GM12875 (cell line): ENCODE data around the gene NRBF2.

Source experiments
- H3K4me3 ChIP-seq: one replicate; pipeline ENCODE4 v1.5.1; 2011; ENCODE audit warnings: low read depth, low read length, control low read depth
- CTCF ChIP-seq: IDR thresholded peaks from 2 replicates; pipeline ENCODE4 v1.5.1; 2011; ENCODE audit warnings: low read depth, mild to moderate bottlenecking, control low read depth, inconsistent platforms, low read length, moderate library complexity, borderline replicate concordance; ENCODE audit not compliant: insufficient read depth

The NRBF2 gene

DNA sequence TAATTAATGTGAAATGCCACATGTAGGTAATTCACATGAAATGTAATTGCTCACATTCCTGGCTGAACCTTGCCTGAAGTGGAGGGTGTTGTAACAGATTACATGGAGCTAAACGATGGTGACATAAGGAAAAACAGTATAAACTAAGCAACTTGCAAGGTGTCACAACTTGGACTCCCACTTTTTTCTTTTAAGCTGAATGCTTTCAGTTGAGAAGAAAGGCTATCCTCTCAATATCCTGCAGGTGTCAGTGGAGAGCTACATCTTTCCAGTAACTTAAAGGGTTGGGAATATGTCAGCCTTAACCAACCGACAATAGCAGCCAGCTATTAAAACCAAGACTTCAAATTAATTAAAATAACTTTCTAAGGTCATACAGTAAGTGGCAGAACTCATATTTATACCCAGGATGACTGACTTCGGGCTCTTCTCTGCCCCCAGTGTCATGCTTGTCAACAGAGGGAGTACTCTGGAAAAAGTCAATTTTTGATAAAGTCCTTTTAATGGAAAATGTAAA lies 33.7 kb downstream of the NRBF2 start:
- no peak overlapping the region for H3K4me3 ChIP-seq
- TF ChIP-seq CTCF = peak; percentile 60; the same call in 1 of the 2 replicates

- H3K4me3 ChIP-seq = no peak overlapping the region
- TF ChIP-seq CTCF = no peak
Observed at GRCh38 chr10:63168821-63169462, 35.8 kb downstream of the NRBF2 start.

GRCh38 chr10:63169624-63170023 lies 36.5 kb downstream of the NRBF2 start:
- TF ChIP-seq CTCF = no peak
- H3K4me3 ChIP-seq = no peak overlapping the region

DNA sequence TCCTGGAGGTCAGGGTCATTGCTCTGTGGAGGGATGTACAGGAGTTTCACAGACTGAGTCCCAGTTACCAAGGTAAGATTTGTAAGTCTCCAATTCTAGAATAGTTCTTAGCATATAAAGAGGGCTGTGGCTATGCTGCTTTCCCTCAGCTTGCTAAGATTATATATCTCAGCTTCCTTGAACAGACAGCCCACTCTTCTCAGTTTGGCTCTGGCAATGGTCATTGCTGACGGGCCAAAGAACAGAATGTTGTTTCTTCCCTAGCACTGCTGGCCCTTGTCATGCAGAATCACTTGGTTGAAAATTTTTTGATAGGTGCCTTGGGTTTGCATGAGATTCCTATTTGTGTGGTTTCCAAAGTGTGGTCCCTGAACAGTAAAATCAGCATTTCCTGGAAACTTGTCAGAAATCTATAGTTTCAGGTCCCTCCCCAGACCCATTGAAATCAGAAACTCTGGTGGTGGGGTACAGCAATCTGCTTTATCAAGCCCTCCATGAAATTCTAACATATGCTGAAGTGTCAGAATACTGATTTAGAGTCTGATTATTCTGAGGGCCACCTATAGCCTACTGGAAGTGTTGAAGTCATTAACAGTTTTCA lies 38.2 kb downstream of the NRBF2 start:
- H3K4me3 ChIP-seq = no peak overlapping the region
- TF ChIP-seq CTCF = no peak

GRCh38 chr10:63171926-63172325 lies 38.8 kb downstream of the NRBF2 start:
- TF ChIP-seq CTCF = no peak
- H3K4me3 ChIP-seq = no peak overlapping the region

DNA sequence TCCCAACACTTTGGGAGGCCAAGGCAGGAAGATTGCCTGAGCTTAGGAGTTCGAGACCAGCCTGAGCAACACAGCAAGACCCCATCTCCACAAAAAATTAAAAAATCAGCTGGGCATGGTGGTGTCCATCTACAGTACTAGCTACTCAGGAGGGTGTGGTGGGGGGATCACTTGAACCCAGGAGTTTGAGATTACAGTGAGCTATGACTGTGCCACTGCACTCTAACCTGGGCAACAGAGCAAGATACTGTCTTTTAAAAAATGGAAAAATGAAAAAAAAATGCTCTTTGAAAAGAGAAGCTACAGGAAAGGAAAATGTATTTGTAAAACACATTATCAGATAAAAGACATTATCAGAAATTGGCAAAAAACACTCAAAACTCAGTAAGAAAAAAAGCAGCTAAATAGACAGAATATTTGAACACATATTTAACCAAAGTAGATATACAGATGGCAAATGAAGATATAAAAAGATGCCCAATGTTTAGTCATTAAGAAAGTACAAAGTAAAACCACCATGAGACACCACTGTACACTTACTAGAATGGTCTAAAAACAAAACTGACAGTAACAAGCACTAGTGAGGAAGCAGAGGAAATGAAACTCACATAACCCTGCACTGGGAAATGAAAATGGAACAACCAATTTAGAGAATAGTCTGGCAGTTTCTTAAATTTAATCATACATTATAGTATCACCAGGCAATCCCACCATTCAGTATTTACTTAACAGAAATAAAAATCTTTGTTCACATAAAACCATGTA lies 40.5 kb downstream of the NRBF2 start:
- no peak overlapping the region for H3K4me3 ChIP-seq
- no peak for TF ChIP-seq CTCF
